ENCODE measurements around the gene CCDC71L.

DNA sequence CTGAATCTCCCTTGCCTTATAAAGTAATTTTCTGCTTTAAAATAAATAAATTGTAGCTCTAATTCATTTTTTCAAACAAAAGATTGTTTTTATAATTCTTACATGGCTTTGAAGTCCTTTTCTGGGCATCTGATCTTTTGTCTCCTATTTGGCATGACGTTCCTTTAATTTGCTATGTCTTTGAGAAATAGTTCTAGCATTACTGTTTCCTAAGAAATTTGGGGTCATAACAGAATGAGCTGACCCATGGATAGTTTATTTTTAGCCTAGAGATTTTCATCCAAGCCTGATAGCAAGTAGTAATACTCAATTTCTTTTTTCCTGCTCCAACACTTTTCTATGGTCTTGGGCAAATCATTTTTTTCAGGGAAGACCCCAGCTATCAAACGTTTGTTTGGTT is 31.4 kb downstream of the CCDC71L start:
- TF ChIP-seq, protein P1, sequence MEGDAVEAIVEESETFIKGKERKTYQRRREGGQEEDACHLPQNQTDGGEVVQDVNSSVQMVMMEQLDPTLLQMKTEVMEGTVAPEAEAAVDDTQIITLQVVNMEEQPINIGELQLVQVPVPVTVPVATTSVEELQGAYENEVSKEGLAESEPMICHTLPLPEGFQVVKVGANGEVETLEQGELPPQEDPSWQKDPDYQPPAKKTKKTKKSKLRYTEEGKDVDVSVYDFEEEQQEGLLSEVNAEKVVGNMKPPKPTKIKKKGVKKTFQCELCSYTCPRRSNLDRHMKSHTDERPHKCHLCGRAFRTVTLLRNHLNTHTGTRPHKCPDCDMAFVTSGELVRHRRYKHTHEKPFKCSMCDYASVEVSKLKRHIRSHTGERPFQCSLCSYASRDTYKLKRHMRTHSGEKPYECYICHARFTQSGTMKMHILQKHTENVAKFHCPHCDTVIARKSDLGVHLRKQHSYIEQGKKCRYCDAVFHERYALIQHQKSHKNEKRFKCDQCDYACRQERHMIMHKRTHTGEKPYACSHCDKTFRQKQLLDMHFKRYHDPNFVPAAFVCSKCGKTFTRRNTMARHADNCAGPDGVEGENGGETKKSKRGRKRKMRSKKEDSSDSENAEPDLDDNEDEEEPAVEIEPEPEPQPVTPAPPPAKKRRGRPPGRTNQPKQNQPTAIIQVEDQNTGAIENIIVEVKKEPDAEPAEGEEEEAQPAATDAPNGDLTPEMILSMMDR (IDR thresholded peaks at IDR 0.05) = no peak
- TF ChIP-seq POLR2A (IDR thresholded peaks at IDR 0.05) = no peak
- no peak for TF ChIP-seq EP300 (IDR thresholded peaks at IDR 0.05)

All from tibial nerve (tissue), 4 donors.